HL-60 (cell line): ENCODE data around the gene NET1.

Experiments used
- DNase-seq, 2 experiments: peaks; one replicate each; pipeline ENCODE4 v3.0.0-alpha.2; 2010 to 2020; ENCODE audit warnings: low read depth in 1 of 2, low spot score in 1 of 2
- H3K27ac ChIP-seq: fragments of 250-450 bp; sonication (Bioruptor Pico); replicated peaks from 2 replicates; pipeline ENCODE4 v1.5.1; 2020; ENCODE audit warnings: mild to moderate bottlenecking, moderate library complexity
- H3K27me3 ChIP-seq: fragments of 250-450 bp; sonication (Bioruptor Pico); 2 replicates; pipeline ENCODE4 v1.5.1; 2021; ENCODE audit warnings: mild to moderate bottlenecking, moderate library complexity; ENCODE audit not compliant: insufficient read depth, poor library complexity, severe bottlenecking
- H3K4me3 ChIP-seq: replicated peaks from 2 replicates; pipeline ENCODE4 v1.5.1; 2011; ENCODE audit warnings: mild to moderate bottlenecking, control low read depth, low read length; ENCODE audit not compliant: insufficient read depth
- GABPA ChIP-seq: IDR thresholded peaks from 2 replicates; pipeline ENCODE4 v1.6.1; 2012; ENCODE audit warnings: low read depth
- POLR2AphosphoS5 ChIP-seq: IDR thresholded peaks from 2 replicates; pipeline ENCODE4 v1.6.1; 2012; ENCODE audit warnings: low read depth
- SPI1 ChIP-seq: IDR thresholded peaks from 2 replicates; pipeline ENCODE4 v1.6.1; 2012; ENCODE audit warnings: low read depth, mild to moderate bottlenecking, borderline replicate concordance
- long read RNA-seq: library from polyadenylated mRNA; unstranded; transcript quantifications from one replicate; pipeline ENCODE4 v2.0.0, GENCODE V29; 2020
- TF ChIP-seq, protein P1 (sequence below): IDR thresholded peaks from one replicate; pipeline ENCODE4 v1.5.1; 2011; ENCODE audit warnings: low read length, control low read depth, inconsistent platforms; ENCODE audit not compliant: insufficient read depth
- TF ChIP-seq, protein P2 (sequence below): IDR thresholded peaks from 2 replicates; pipeline ENCODE4 v1.6.1; 2012; ENCODE audit warnings: low read depth; ENCODE audit not compliant: insufficient replicate concordance

NET1 gene
- long read RNA-seq, transcript NET1-202 (10 exons, 3,253 nt): minor isoform, 15 of 123 reads
- long read RNA-seq, transcript NET1-201 (12 exons, 3,402 nt): major isoform, 88 of 123 reads
- long read RNA-seq, partial matches to known transcripts: 18 of 123 reads
- long read RNA-seq, other reads (novel, unspliced or antisense): 2 of 123 reads

DNA sequence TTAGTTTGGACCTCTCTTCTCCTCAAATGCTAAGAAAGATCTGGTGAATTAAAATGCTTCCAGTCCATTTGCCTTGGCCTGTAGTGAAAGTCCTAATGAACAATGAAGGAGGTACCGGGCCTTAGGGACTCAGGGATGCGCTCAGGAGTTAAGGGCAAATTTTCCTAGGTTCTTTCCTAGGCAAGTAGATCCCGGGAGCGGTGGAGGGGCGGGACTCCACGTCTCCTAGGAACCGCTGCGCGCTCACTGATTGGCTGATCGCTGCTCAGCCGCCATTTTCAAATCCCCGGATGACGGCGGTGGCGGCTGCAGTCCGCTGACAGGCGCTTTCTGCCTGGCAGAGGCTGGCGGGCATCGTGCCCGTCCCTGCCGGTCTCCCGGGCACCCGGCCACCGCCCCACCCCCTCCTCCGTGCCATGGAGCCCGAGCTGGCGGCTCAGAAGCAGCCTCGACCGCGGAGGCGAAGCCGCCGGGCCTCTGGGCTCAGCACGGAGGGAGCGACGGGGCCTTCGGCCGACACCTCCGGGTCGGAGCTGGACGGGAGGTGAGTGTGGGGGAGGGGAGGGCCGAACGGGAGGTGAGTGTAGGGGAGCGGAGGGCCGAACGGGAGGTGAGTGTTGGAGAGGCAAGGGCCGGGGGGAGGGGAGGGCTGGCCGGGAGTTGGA is at the start of gene NET1:
Gene NET1, plus strand, starts transcription at position 281 of the 665 bp plus-strand sequence. Its CDS starts 136 bp downstream, at position 417.
- Histone ChIP-seq H3K27ac (peak within 1 kb of the TSS; percentile 82), H3K4me3 (peak within 1 kb of the TSS; percentile 80), H3K27me3 (no peaks in the 10 kb centered on the region)
- no peak for TF ChIP-seq POLR2AphosphoS5
- DNase-seq: peak; percentile 45 to 63

DNA sequence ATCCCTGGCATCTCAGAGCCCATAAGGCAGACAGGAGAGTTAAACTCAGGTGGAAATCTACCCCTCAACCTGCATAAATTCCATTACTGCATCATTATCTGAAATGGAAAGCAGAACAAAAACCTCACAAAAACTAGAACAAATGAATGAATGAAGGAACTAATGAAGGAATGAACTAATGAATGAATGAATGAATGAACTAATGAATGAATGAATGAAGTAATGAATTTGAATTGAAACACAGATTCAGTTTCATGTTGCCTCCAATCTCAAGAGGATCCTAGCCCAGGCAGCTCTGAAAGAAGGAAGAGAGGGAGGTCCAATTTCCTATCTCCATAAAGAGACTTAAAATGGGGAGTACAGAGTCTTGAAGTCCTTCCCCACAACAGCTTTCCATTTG is 49.5 kb upstream of the NET1 start:
- H3K27me3 ChIP-seq: no peaks in the 10 kb centered on the region
- TF ChIP-seq, protein P1, sequence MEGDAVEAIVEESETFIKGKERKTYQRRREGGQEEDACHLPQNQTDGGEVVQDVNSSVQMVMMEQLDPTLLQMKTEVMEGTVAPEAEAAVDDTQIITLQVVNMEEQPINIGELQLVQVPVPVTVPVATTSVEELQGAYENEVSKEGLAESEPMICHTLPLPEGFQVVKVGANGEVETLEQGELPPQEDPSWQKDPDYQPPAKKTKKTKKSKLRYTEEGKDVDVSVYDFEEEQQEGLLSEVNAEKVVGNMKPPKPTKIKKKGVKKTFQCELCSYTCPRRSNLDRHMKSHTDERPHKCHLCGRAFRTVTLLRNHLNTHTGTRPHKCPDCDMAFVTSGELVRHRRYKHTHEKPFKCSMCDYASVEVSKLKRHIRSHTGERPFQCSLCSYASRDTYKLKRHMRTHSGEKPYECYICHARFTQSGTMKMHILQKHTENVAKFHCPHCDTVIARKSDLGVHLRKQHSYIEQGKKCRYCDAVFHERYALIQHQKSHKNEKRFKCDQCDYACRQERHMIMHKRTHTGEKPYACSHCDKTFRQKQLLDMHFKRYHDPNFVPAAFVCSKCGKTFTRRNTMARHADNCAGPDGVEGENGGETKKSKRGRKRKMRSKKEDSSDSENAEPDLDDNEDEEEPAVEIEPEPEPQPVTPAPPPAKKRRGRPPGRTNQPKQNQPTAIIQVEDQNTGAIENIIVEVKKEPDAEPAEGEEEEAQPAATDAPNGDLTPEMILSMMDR: no peak
- TF ChIP-seq, protein P2, sequence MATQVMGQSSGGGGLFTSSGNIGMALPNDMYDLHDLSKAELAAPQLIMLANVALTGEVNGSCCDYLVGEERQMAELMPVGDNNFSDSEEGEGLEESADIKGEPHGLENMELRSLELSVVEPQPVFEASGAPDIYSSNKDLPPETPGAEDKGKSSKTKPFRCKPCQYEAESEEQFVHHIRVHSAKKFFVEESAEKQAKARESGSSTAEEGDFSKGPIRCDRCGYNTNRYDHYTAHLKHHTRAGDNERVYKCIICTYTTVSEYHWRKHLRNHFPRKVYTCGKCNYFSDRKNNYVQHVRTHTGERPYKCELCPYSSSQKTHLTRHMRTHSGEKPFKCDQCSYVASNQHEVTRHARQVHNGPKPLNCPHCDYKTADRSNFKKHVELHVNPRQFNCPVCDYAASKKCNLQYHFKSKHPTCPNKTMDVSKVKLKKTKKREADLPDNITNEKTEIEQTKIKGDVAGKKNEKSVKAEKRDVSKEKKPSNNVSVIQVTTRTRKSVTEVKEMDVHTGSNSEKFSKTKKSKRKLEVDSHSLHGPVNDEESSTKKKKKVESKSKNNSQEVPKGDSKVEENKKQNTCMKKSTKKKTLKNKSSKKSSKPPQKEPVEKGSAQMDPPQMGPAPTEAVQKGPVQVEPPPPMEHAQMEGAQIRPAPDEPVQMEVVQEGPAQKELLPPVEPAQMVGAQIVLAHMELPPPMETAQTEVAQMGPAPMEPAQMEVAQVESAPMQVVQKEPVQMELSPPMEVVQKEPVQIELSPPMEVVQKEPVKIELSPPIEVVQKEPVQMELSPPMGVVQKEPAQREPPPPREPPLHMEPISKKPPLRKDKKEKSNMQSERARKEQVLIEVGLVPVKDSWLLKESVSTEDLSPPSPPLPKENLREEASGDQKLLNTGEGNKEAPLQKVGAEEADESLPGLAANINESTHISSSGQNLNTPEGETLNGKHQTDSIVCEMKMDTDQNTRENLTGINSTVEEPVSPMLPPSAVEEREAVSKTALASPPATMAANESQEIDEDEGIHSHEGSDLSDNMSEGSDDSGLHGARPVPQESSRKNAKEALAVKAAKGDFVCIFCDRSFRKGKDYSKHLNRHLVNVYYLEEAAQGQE: no peak
- TF ChIP-seq GABPA (no peak), POLR2AphosphoS5 (no peak), SPI1 (no peak)
- DNase-seq: no peak
- no peak overlapping the region for H3K27ac ChIP-seq
- no peak overlapping the region for H3K4me3 ChIP-seq

GRCh38 chr10:5364374-5364773 is 48.0 kb upstream of the NET1 start:
- Histone ChIP-seq H3K27ac (no peak overlapping the region), H3K4me3 (no peak overlapping the region), H3K27me3 (no peaks in the 10 kb centered on the region)
- DNase-seq: no peak
- no peak for TF ChIP-seq GABPA
- TF ChIP-seq SPI1: no peak
- no peak for TF ChIP-seq POLR2AphosphoS5
- TF ChIP-seq, protein P2: no peak
- TF ChIP-seq, protein P1: no peak

DNA sequence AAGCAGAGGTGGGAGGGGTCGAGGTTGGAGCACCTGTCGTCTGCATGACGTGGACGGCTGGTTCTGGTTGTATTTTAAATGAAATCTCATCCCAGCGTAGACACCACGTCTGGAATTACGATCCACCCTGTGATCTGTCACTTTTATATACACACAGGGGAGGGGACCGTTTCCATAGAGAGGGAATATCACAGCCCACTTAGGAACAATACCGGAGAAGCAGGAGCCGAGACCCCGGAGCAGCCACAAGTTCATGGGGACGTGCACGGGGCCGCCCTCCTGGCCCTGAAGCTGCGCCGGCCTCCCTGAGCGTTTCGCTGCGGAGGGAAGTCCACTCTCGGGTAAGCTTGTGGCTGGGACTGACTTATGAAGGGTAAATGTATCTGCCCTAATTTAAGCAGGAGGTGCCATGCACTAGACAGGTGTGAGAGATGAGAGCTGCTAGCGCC is 47.4 kb upstream of the NET1 start, which contains the start of gene UCN3:
Gene UCN3, plus strand, starts transcription at position 77 of the 449 bp plus-strand sequence. CDS start 8,755 bp downstream, outside the sequence.
- DNase-seq: no peak
- no peaks in the 10 kb centered on the region for H3K27me3 ChIP-seq
- TF ChIP-seq GABPA (no peak), POLR2AphosphoS5 (no peak), SPI1 (no peak)
- TF ChIP-seq, protein P2: no peak
- TF ChIP-seq, protein P1: no peak
- no peak within 1 kb of the TSS for H3K4me3 ChIP-seq
- H3K27ac ChIP-seq: no peak within 1 kb of the TSS
